Natural killer cell (primary cell): Measurements from ENCODE around the gene FGF11. TPM values are rescaled to one million over a fixed set of nuclear protein-coding genes. Genes with fewer than 3 reads are reported as not detected.

Experiments
- ATAC-seq, 3 donors: fragments of 150-1000 bp in 2 of 3; fragments of 200-7000 bp in 1 of 3; cut with Tn5 transposase; 1 replicate in 1 of 3; 2 replicates in 2 of 3; pipeline ENCODE4 v1.10.0; 2021; ENCODE audit warnings: mild to moderate bottlenecking in 2 of 3, moderate library complexity in 2 of 3
- DNase-seq, 2 donors: peaks; one replicate each; pipeline versions ENCODE4 v3.0.0 to v3.0.0-alpha.2; 2013 to 2021; ENCODE audit warnings: mixed read lengths in 1 of 2
- H3K27ac ChIP-seq: one replicate; pipeline ENCODE4 v1.5.1; 2013; ENCODE audit warnings: mild to moderate bottlenecking, low read length
- H3K27me3 ChIP-seq: one replicate; pipeline ENCODE4 v1.6.1; 2013; ENCODE audit warnings: low read length; ENCODE audit not compliant: control insufficient read depth, insufficient read depth
- H3K36me3 ChIP-seq: one replicate; pipeline ENCODE4 v1.6.1; 2013; ENCODE audit warnings: low read length; ENCODE audit not compliant: control insufficient read depth, insufficient read depth
- H3K4me1 ChIP-seq: one replicate; pipeline ENCODE4 v1.6.1; 2013; ENCODE audit warnings: low read length; ENCODE audit not compliant: control insufficient read depth, insufficient read depth
- H3K4me3 ChIP-seq: one replicate; pipeline ENCODE4 v1.5.1; 2013; ENCODE audit warnings: low read length
- H3K9me3 ChIP-seq: one replicate; pipeline ENCODE4 v1.6.1; 2013; ENCODE audit warnings: low read length; ENCODE audit not compliant: control insufficient read depth, insufficient read depth
- H3K27ac Mint-ChIP-seq, 2 donors: one replicate each; pipeline ENCODE4 v1.8.0; 2022; ENCODE audit warnings: mild to moderate bottlenecking in 2 of 2, mixed read lengths in 2 of 2, moderate library complexity in 1 of 2
- H3K27me3 Mint-ChIP-seq, 2 donors: one replicate each; pipeline ENCODE4 v1.8.0; 2022; ENCODE audit warnings: low read depth in 2 of 2, mixed read lengths in 2 of 2
- H3K36me3 Mint-ChIP-seq: one replicate; pipeline ENCODE4 v1.8.0; 2022; ENCODE audit warnings: mixed read lengths
- H3K4me1 Mint-ChIP-seq, 2 donors: one replicate each; pipeline ENCODE4 v1.8.0; 2022; ENCODE audit warnings: mixed read lengths in 2 of 2
- H3K4me3 Mint-ChIP-seq: one replicate; pipeline ENCODE4 v1.8.0; 2022; ENCODE audit warnings: mild to moderate bottlenecking, moderate library complexity, mixed read lengths
- H3K9me3 Mint-ChIP-seq, 2 donors: one replicate each; pipeline ENCODE4 v1.8.0; 2022; ENCODE audit warnings: mixed read lengths in 2 of 2
- WGBS: methylation state at CpG from one replicate; pipeline ENCODE4 v1.1.7; 2013; ENCODE audit warnings: missing lambda C conversion rate; ENCODE audit not compliant: insufficient coverage; 5-methylcytosine and 5-hydroxymethylcytosine counted together
- intact Hi-C: fragments of 100-400 bp; cut with micrococcal nuclease; formaldehyde crosslinking; loops from one replicate; pipeline ENCODE4 v1.14.2; 2022
- total RNA-seq, 4 donors: library from RNA; stranded (reverse); fragments of 120-200 nt in 1 of 4; gene quantifications; one replicate each; pipeline versions ENCODE4 v1.2.3 to v1.2.4, GENCODE V29; 2013 to 2022
- TF ChIP-seq, protein P1 (sequence below): fragments of 200-600 bp; IDR thresholded peaks from one replicate; pipeline ENCODE4 v1.8.0; 2022; ENCODE audit warnings: antibody characterized with exemption

The FGF11 gene
- total RNA-seq, 3 donors from 2014 or later (not counting 1 experiment from before 2014, with no cell fraction given), result 1.2 to 4.2 (median 1.9) TPM

DNA sequence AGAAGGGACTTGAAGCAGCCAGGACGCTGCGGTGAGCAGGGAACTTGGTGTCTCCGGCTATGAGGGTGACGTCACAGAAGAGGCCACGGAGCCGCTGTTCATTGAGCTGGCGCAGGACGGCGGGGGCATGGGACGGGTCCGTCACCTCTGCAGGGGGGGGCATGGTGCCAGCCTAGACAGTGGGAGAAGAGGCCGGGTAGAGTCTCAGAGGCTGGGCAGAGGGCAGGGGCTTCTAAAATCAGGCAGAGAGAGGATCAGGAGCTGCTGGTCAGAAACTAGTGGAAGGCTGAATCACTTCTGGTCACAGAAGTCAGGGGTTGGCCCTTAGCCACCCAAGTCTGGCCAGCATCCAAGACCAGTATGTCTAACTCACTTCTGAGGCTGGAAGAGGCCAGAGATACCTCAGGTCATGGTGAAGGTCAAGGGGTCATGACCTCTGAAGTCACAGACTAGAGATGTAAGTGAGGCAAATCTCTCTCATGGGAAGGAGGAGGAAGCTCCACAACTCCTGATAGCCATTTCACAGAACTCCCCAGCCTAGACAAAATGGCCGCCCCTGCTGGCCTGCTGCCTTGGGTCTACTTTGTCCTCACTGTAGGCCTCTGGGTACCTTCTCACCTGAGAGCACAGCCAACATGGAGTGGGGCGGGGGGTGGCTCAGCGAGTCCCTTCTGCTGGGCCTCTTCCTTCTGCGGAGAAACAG lies 27.5 kb downstream of the FGF11 start:
- Histone ChIP-seq H3K27me3 (no peaks in the 10 kb centered on the region), H3K27ac (no peak overlapping the region), H3K4me1 (peaks cover 19% of the 10 kb centered on the region), H3K4me3 (no peak overlapping the region), H3K36me3 (peaks cover 35% of the 10 kb centered on the region), H3K9me3 (no peaks in the 10 kb centered on the region)
- DNase-seq (no peak), ATAC-seq (peak in 2 of 3 donors; percentile 13 to 17)
- peak overlapping the region; percentile 46 to 82 for H3K27ac Mint-ChIP-seq
- no peak overlapping the region for H3K4me3 Mint-ChIP-seq
- peaks cover 13 to 31% of the 10 kb centered on the region in 2 donors for H3K4me1 Mint-ChIP-seq
- H3K36me3 Mint-ChIP-seq, result no peaks in the 10 kb centered on the region
- TF ChIP-seq, protein P1, sequence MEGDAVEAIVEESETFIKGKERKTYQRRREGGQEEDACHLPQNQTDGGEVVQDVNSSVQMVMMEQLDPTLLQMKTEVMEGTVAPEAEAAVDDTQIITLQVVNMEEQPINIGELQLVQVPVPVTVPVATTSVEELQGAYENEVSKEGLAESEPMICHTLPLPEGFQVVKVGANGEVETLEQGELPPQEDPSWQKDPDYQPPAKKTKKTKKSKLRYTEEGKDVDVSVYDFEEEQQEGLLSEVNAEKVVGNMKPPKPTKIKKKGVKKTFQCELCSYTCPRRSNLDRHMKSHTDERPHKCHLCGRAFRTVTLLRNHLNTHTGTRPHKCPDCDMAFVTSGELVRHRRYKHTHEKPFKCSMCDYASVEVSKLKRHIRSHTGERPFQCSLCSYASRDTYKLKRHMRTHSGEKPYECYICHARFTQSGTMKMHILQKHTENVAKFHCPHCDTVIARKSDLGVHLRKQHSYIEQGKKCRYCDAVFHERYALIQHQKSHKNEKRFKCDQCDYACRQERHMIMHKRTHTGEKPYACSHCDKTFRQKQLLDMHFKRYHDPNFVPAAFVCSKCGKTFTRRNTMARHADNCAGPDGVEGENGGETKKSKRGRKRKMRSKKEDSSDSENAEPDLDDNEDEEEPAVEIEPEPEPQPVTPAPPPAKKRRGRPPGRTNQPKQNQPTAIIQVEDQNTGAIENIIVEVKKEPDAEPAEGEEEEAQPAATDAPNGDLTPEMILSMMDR, result no peak
- H3K27me3 Mint-ChIP-seq, result no peaks in the 10 kb centered on the region
- intact Hi-C loops, result no loop called here
- no peaks in the 10 kb centered on the region for H3K9me3 Mint-ChIP-seq
- WGBS, result 85% methylated on average over 16 of the region's 16 CpGs

DNA sequence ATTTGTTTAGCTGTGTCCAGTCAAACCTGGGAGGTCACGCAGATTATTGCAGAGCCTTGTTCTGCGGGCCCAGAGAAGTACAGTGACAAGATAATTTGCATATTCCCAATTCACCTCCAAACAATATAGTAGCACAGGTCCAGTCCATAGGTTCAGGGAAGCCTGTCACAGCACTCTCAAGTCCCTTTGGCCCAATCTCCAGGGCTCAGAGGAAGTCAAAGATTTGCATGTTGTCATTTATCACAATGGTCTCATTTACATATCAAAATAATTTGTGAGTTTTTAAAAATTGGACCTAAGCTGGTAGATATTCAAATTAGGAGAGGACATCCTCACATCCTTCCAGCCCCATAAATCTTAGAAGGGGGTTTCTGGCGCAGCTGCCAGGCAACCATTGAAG lies 28.2 kb downstream of the FGF11 start:
- ATAC-seq (no peak), DNase-seq (no peak)
- 89% methylated on average over 3 of the region's 3 CpGs for WGBS
- TF ChIP-seq, protein P1, result no peak
- Histone ChIP-seq H3K27me3 (no peaks in the 10 kb centered on the region), H3K36me3 (peaks cover 30% of the 10 kb centered on the region), H3K9me3 (no peaks in the 10 kb centered on the region), H3K27ac (no peak overlapping the region), H3K4me1 (peaks cover 26% of the 10 kb centered on the region), H3K4me3 (no peak overlapping the region)
- Mint-ChIP-seq H3K27ac (peak overlapping the region; percentile 18 to 82), H3K36me3 (no peaks in the 10 kb centered on the region), H3K4me1 (peaks cover 17 to 36% of the 10 kb centered on the region in 2 donors), H3K4me3 (no peak overlapping the region), H3K9me3 (no peaks in the 10 kb centered on the region), H3K27me3 (no peaks in the 10 kb centered on the region)
- intact Hi-C loops, result no loop called here

DNA sequence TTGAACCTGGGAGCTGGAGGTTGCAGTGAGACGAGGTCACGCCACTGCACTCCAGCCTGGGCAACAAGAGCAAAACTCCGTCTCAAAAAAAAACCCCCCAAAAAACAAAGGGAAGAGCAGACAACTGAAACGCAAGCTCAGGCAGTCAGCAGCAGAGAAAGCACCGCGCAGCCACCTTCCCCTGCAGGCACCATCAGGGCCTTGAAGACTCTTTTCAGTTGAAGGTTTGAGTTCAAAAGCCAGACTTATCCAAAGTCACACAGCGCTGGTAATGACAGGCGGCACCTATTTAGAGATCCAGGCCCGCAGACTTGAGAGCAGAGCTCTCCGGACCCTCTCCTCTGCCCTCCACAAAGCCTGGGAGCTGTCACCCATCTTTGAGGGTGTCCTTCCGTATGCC lies 29.0 kb downstream of the FGF11 start:
- no peak for ATAC-seq
- Histone ChIP-seq H3K27me3 (no peaks in the 10 kb centered on the region), H3K4me3 (no peak overlapping the region), H3K4me1 (peaks cover 26% of the 10 kb centered on the region), H3K36me3 (peaks cover 22% of the 10 kb centered on the region), H3K9me3 (no peaks in the 10 kb centered on the region), H3K27ac (no peak overlapping the region)
- no peak for DNase-seq
- H3K36me3 Mint-ChIP-seq, result no peaks in the 10 kb centered on the region
- no peak overlapping the region for H3K4me3 Mint-ChIP-seq
- 98% methylated on average over 11 of the region's 11 CpGs for WGBS
- H3K27me3 Mint-ChIP-seq, result no peaks in the 10 kb centered on the region
- TF ChIP-seq, protein P1, result no peak
- H3K9me3 Mint-ChIP-seq, result no peaks in the 10 kb centered on the region
- intact Hi-C loops, result no loop called here
- H3K4me1 Mint-ChIP-seq, result peaks cover 17 to 36% of the 10 kb centered on the region in 2 donors
- peak overlapping the region; percentile 18 to 33 for H3K27ac Mint-ChIP-seq
